Progenitor cell of endocrine pancreas (in vitro differentiated cells): ENCODE results near the gene PRDM5. TPM values are rescaled to one million over a fixed set of nuclear protein-coding genes. Genes with fewer than 3 reads are reported as not detected.

Experiments used
- DNase-seq: peaks from one replicate; pipeline ENCODE4 v3.0.0; 2021; ENCODE audit warnings: low spot score; ENCODE audit not compliant: unreplicated experiment
- H3K27ac Mint-ChIP-seq: 2 replicates; pipeline ENCODE4 v1.8.0; 2021; ENCODE audit warnings: mild to moderate bottlenecking, moderate library complexity, mixed read lengths
- H3K27me3 Mint-ChIP-seq: 2 replicates; pipeline ENCODE4 v1.8.0; 2021; ENCODE audit warnings: mixed read lengths
- H3K36me3 Mint-ChIP-seq: 2 replicates; pipeline ENCODE4 v1.8.0; 2022; ENCODE audit warnings: mixed read lengths; ENCODE audit not compliant: insufficient read depth
- H3K4me1 Mint-ChIP-seq: 2 replicates; pipeline ENCODE4 v1.8.0; 2021; ENCODE audit warnings: low read depth, mixed read lengths
- H3K4me3 Mint-ChIP-seq: 2 replicates; pipeline ENCODE4 v1.8.0; 2021; ENCODE audit warnings: low read depth, mild to moderate bottlenecking, moderate library complexity, mixed read lengths
- H3K9me3 Mint-ChIP-seq: 2 replicates; pipeline ENCODE4 v1.8.0; 2021; ENCODE audit warnings: low read depth, mixed read lengths
- total RNA-seq: library from RNA; stranded (reverse); gene quantifications from 2 replicates; pipeline ENCODE4 v1.2.1, GENCODE V29; 2021
- TF ChIP-seq, protein P1 (sequence below): fragments of 200-600 bp; sonication (generic); IDR thresholded peaks from one replicate; pipeline ENCODE4 v1.5.0; 2021; ENCODE audit warnings: antibody characterized with exemption, mild to moderate bottlenecking; ENCODE audit not compliant: unreplicated experiment

Gene PRDM5
- total RNA-seq, 1 donor from 2014 or later: 18.9 TPM

DNA sequence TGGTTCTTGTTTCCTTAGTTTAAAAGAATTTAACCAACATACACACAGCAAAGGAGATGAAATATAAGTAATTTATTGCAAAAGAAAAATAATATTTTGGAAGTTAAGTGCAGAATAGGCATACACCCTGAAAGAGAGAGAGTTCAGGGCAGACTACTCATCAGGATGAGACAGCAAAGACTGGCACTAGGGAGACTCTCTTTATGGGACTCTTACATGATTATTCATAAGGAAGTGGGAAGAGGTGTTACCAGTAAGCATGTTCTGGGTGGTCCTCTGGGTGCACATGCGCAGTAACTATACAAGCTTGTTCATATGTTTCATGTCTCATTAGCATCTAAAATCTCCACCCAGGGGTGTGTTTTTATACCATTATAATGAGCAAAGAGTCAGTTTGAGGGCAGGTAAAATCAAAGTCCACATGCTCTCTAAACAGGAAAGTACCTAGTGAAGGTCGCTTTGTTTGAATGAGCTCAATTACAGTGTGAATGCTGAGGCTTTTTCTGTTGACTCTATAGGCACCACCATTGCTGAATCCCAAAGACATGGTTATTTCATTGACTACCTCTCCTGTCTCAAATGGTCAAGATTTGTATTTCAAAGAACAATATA is 38.2 kb upstream of the PRDM5 start:
- H3K9me3 Mint-ChIP-seq: no peaks in the 10 kb centered on the region

GRCh38 chr4:120948382-120948781 is 25.9 kb upstream of the PRDM5 start:
- no peak overlapping the region for H3K27ac Mint-ChIP-seq
- H3K36me3 Mint-ChIP-seq: peaks cover 1% of the 10 kb centered on the region
- DNase-seq: no peak
- no peaks in the 10 kb centered on the region for H3K27me3 Mint-ChIP-seq
- TF ChIP-seq, protein P1, sequence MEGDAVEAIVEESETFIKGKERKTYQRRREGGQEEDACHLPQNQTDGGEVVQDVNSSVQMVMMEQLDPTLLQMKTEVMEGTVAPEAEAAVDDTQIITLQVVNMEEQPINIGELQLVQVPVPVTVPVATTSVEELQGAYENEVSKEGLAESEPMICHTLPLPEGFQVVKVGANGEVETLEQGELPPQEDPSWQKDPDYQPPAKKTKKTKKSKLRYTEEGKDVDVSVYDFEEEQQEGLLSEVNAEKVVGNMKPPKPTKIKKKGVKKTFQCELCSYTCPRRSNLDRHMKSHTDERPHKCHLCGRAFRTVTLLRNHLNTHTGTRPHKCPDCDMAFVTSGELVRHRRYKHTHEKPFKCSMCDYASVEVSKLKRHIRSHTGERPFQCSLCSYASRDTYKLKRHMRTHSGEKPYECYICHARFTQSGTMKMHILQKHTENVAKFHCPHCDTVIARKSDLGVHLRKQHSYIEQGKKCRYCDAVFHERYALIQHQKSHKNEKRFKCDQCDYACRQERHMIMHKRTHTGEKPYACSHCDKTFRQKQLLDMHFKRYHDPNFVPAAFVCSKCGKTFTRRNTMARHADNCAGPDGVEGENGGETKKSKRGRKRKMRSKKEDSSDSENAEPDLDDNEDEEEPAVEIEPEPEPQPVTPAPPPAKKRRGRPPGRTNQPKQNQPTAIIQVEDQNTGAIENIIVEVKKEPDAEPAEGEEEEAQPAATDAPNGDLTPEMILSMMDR: no peak
- H3K4me1 Mint-ChIP-seq: no peaks in the 10 kb centered on the region
- H3K4me3 Mint-ChIP-seq: no peak overlapping the region
- peaks cover 34% of the 10 kb centered on the region for H3K9me3 Mint-ChIP-seq

More for the DNA sequence above, 38.2 kb upstream of the PRDM5 start:
- DNase-seq: no peak
- H3K27me3 Mint-ChIP-seq: no peaks in the 10 kb centered on the region
- H3K4me1 Mint-ChIP-seq: no peaks in the 10 kb centered on the region
- TF ChIP-seq, protein P1: no peak
- H3K4me3 Mint-ChIP-seq: no peak overlapping the region
- no peaks in the 10 kb centered on the region for H3K36me3 Mint-ChIP-seq
- no peak overlapping the region for H3K27ac Mint-ChIP-seq

DNA sequence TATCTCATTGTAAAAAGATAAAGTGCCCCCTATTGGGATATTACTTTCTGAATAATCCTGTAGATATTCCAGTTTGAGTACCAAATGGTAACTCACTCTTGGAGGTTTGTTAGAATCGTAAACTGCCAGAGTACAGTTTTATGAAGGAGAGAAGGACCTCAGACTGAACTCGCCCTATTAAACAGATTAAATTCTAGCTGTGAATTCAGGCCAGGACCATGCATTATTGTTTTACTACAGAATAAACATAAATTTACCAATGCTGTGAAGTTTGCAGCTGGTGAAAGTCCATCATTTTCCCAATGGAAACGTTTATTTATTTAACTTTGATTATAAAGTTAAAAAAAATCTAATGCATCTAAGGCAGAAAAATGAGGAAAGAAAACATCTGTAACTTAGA is 20.2 kb upstream of the PRDM5 start:
- H3K36me3 Mint-ChIP-seq: peaks cover 1% of the 10 kb centered on the region
- H3K27me3 Mint-ChIP-seq: no peaks in the 10 kb centered on the region
- H3K4me3 Mint-ChIP-seq: no peak overlapping the region
- H3K27ac Mint-ChIP-seq: no peak overlapping the region
- no peak for DNase-seq
- H3K9me3 Mint-ChIP-seq: peaks cover 13% of the 10 kb centered on the region
- no peaks in the 10 kb centered on the region for H3K4me1 Mint-ChIP-seq
- TF ChIP-seq, protein P1: no peak

GRCh38 chr4:120940547-120940946 is 18.0 kb upstream of the PRDM5 start:
- peaks cover 8% of the 10 kb centered on the region for H3K9me3 Mint-ChIP-seq
- DNase-seq: no peak
- H3K4me1 Mint-ChIP-seq: no peaks in the 10 kb centered on the region
- H3K36me3 Mint-ChIP-seq: no peaks in the 10 kb centered on the region
- H3K4me3 Mint-ChIP-seq: no peak overlapping the region
- TF ChIP-seq, protein P1: no peak
- H3K27ac Mint-ChIP-seq: no peak overlapping the region
- H3K27me3 Mint-ChIP-seq: no peaks in the 10 kb centered on the region

DNA sequence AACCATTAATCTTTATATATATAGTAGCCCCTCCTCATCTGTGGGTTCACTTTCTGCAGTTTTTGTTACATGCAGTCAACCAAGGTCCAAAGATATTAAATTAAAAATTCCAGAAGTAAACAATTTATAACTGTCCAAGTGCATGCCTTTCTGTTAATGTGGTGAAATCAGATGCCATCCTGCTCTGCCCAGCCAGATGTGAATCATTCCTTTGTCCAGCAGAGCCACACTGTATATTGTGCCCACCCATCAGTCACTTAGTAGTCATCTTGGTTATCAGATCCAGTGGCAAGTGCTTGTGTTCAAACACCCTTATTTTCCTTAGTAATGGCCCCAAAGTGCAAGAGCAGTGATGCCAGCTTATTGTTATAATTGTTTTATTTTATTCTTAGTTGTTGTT is 17.2 kb upstream of the PRDM5 start:
- no peaks in the 10 kb centered on the region for H3K36me3 Mint-ChIP-seq
- no peaks in the 10 kb centered on the region for H3K27me3 Mint-ChIP-seq
- TF ChIP-seq, protein P1: no peak

More for the DNA sequence above, 17.2 kb upstream of the PRDM5 start:
- Mint-ChIP-seq H3K4me1 (no peaks in the 10 kb centered on the region), H3K4me3 (no peak overlapping the region), H3K27ac (no peak overlapping the region), H3K9me3 (peaks cover 8% of the 10 kb centered on the region)
- no peak for DNase-seq
